MM.1S (cell line): ENCODE data around the gene KCNC4.

ENCODE experiments used
- DNase-seq: peaks from one replicate; pipeline ENCODE4 v3.0.0-alpha.2; 2015
- H2AFZ ChIP-seq: fragments of 300-600 bp; sonication (generic); 2 replicates; pipeline ENCODE4 v1.6.0; 2016; ENCODE audit warnings: antibody characterized with exemption, low read length
- H3F3A ChIP-seq: fragments of 300-600 bp; sonication (generic); 2 replicates; pipeline ENCODE4 v1.6.1; 2016; ENCODE audit warnings: mild to moderate bottlenecking, antibody characterized with exemption, low read length, moderate library complexity, mixed read lengths; ENCODE audit not compliant: insufficient read depth
- H3K27ac ChIP-seq: fragments of 300-600 bp; sonication (generic); 2 replicates; pipeline ENCODE4 v1.5.1; 2016; ENCODE audit warnings: mild to moderate bottlenecking, low read length
- H3K27me3 ChIP-seq: fragments of 300-600 bp; sonication (generic); replicated peaks from 2 replicates; pipeline ENCODE4 v1.6.0; 2016; ENCODE audit warnings: low read length; ENCODE audit not compliant: insufficient read depth
- H3K36me3 ChIP-seq: fragments of 300-600 bp; sonication (generic); replicated peaks from 2 replicates; pipeline ENCODE4 v1.6.1; 2016; ENCODE audit warnings: mild to moderate bottlenecking, low read length, mixed read lengths; ENCODE audit not compliant: insufficient read depth
- H3K4me1 ChIP-seq: fragments of 300-600 bp; sonication (generic); 2 replicates; pipeline ENCODE4 v1.6.1; 2016; ENCODE audit warnings: low read length, mixed read lengths
- H3K4me2 ChIP-seq: fragments of 300-600 bp; sonication (generic); 2 replicates; pipeline ENCODE4 v1.6.0; 2016; ENCODE audit warnings: low read depth, low read length
- H3K4me3 ChIP-seq: fragments of 300-600 bp; sonication (generic); 2 replicates; pipeline ENCODE4 v1.5.1; 2016; ENCODE audit warnings: low read length, mixed read lengths
- H3K79me2 ChIP-seq: fragments of 300-600 bp; sonication (generic); 2 replicates; pipeline ENCODE4 v1.6.1; 2016; ENCODE audit warnings: mixed run types, low read length, mixed read lengths
- H3K9ac ChIP-seq: fragments of 300-600 bp; sonication (generic); 2 replicates; pipeline ENCODE4 v1.6.1; 2016; ENCODE audit warnings: low read length, mixed read lengths
- H3K9me2 ChIP-seq: fragments of 300-600 bp; sonication (generic); replicated peaks from 2 replicates; pipeline ENCODE4 v1.6.1; 2016; ENCODE audit warnings: mild to moderate bottlenecking, low read length, mixed read lengths; ENCODE audit not compliant: insufficient read depth
- H3K9me3 ChIP-seq: fragments of 300-600 bp; sonication (generic); replicated peaks from 2 replicates; pipeline ENCODE4 v1.6.1; 2016; ENCODE audit warnings: mild to moderate bottlenecking, low read length, mixed read lengths; ENCODE audit not compliant: insufficient read depth
- H4K20me1 ChIP-seq: fragments of 300-600 bp; sonication (generic); 2 replicates; pipeline ENCODE4 v1.6.1; 2016; ENCODE audit warnings: mild to moderate bottlenecking, low read length, moderate library complexity, mixed read lengths; ENCODE audit not compliant: insufficient read depth
- EZH2 ChIP-seq: fragments of 300-600 bp; sonication (generic); optimal IDR thresholded peaks from 2 replicates; pipeline ENCODE3; 2017; ENCODE audit warnings: low read depth, mild to moderate bottlenecking, antibody characterized with exemption, low read length, mixed read lengths
- EZH2phosphoT487 ChIP-seq: fragments of 300-600 bp; sonication (generic); IDR thresholded peaks from 2 replicates; pipeline ENCODE4 v1.6.1; 2018; ENCODE audit warnings: antibody characterized with exemption, low read length
- TF ChIP-seq, protein P1 (sequence below): fragments of 300-600 bp; sonication (generic); IDR thresholded peaks from 2 replicates; pipeline ENCODE4 v1.5.1; 2016; ENCODE audit warnings: antibody characterized with exemption, low read length, mixed read lengths

Gene KCNC4

DNA sequence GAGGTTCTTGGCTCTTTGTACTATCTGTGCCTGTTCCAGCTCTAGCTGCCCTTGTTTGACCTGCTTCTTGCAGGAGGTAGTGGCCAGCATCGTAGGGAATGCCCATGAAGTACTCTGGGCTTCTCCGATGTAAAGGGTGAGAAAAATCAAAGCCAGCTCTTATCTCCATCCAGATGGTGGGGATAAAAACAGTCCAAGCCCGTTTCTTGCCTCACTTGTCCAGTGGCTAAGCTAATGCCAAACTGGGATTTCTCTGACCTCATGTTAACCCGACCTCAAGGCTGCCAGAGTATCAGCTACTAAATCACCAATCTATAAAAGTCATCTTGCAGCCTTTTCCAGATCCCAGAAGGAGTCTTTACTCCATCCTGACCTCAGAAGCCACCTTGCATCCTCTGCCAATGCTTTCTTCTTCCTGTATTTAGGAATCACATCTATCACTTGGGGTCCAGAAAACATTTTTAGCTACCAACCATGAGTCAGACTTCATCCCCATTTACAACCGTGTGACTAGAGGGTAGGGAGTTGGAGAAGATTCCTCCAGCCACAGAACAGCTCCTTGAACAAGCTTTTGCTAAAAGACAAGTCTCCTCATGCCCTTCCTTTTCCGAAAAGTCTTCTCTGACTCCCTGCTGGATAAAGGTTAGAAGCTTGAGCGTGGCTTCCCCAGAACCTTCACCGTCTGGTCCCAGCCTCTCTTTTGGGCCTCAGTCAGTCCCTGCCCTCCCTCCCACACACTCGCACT, 35.9 kb downstream of the KCNC4 start:
- no peak overlapping the region for H3K4me3 ChIP-seq
- no peak overlapping the region for H3K9ac ChIP-seq
- TF ChIP-seq EZH2, result no peak
- TF ChIP-seq, protein P1, sequence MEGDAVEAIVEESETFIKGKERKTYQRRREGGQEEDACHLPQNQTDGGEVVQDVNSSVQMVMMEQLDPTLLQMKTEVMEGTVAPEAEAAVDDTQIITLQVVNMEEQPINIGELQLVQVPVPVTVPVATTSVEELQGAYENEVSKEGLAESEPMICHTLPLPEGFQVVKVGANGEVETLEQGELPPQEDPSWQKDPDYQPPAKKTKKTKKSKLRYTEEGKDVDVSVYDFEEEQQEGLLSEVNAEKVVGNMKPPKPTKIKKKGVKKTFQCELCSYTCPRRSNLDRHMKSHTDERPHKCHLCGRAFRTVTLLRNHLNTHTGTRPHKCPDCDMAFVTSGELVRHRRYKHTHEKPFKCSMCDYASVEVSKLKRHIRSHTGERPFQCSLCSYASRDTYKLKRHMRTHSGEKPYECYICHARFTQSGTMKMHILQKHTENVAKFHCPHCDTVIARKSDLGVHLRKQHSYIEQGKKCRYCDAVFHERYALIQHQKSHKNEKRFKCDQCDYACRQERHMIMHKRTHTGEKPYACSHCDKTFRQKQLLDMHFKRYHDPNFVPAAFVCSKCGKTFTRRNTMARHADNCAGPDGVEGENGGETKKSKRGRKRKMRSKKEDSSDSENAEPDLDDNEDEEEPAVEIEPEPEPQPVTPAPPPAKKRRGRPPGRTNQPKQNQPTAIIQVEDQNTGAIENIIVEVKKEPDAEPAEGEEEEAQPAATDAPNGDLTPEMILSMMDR, result no peak
- no peak for TF ChIP-seq EZH2phosphoT487
- H2AFZ ChIP-seq, result no peak overlapping the region
- DNase-seq, result no peak
- no peaks in the 10 kb centered on the region for H3F3A ChIP-seq
- no peaks in the 10 kb centered on the region for H3K36me3 ChIP-seq
- no peaks in the 10 kb centered on the region for H3K9me2 ChIP-seq
- no peaks in the 10 kb centered on the region for H3K9me3 ChIP-seq
- no peak overlapping the region for H3K27ac ChIP-seq
- H3K4me2 ChIP-seq, result no peak overlapping the region
- H3K79me2 ChIP-seq, result no peaks in the 10 kb centered on the region
- no peaks in the 10 kb centered on the region for H4K20me1 ChIP-seq
- H3K4me1 ChIP-seq, result peaks cover 14% of the 10 kb centered on the region
- no peaks in the 10 kb centered on the region for H3K27me3 ChIP-seq

DNA sequence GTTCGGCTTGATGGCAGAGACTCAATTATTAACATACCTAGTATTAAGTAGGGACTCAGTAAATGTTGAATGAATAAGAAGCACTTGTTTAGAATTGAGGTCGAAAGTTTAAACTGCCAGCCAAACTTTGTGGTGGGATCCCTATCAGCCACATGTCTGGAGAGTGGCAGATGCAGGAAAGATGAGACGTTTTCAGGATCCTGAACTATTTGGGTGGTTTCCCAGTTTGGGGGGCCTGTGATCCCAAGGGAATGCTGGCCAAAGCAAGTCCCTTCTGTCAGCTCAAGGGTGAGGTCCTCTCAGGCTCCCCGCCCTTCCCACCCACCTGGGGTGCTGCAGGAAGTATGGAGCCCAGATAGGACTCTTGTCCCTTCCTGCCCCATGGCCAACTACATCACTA, 38.6 kb downstream of the KCNC4 start:
- H4K20me1 ChIP-seq, result no peaks in the 10 kb centered on the region
- H3F3A ChIP-seq, result no peaks in the 10 kb centered on the region
- TF ChIP-seq EZH2 (no peak), EZH2phosphoT487 (no peak)
- TF ChIP-seq, protein P1, result no peak
- H3K4me2 ChIP-seq, result no peak overlapping the region
- H3K4me1 ChIP-seq, result 0 out of 2 replicates have a peak, but pooled peaks cover 6% of the 10 kb centered on the region
- no peaks in the 10 kb centered on the region for H3K27me3 ChIP-seq
- H3K27ac ChIP-seq, result no peak overlapping the region
- H3K9me3 ChIP-seq, result no peaks in the 10 kb centered on the region
- no peaks in the 10 kb centered on the region for H3K36me3 ChIP-seq
- no peak overlapping the region for H3K4me3 ChIP-seq
- H3K9ac ChIP-seq, result no peak overlapping the region
- no peak overlapping the region for H2AFZ ChIP-seq
- no peaks in the 10 kb centered on the region for H3K79me2 ChIP-seq
- no peak for DNase-seq
- no peaks in the 10 kb centered on the region for H3K9me2 ChIP-seq

DNA sequence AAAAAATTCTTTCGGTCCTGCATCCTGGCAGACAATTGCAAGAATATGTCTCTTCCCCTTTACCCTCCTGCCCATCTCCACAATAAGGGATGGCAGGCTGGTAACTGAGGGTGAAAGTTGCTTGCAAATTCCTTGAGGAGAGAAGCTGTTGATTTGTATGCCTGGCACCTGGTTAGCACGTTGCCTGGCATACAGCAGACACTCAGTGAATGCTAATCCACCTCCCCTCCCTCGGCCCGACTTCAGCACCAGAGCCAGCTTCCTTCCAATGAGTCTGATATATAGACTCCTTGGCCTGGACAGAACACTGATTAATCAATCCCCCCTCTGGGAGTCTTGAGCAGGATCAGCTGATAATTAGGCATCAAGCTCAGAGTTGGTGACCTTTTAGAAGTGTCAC, 39.1 kb downstream of the KCNC4 start:
- TF ChIP-seq, protein P1, result no peak
- TF ChIP-seq EZH2 (no peak), EZH2phosphoT487 (no peak)
- no peaks in the 10 kb centered on the region for H3K79me2 ChIP-seq
- H3K4me1 ChIP-seq, result 0 out of 2 replicates have a peak, but pooled peaks cover 2% of the 10 kb centered on the region
- H3K9ac ChIP-seq, result no peak overlapping the region
- DNase-seq, result no peak
- no peaks in the 10 kb centered on the region for H3K36me3 ChIP-seq
- H3K27ac ChIP-seq, result no peak overlapping the region
- no peaks in the 10 kb centered on the region for H3K27me3 ChIP-seq
- H4K20me1 ChIP-seq, result no peaks in the 10 kb centered on the region
- no peak overlapping the region for H3K4me3 ChIP-seq
- H3F3A ChIP-seq, result no peaks in the 10 kb centered on the region
- no peaks in the 10 kb centered on the region for H3K9me2 ChIP-seq
- no peaks in the 10 kb centered on the region for H3K9me3 ChIP-seq
- no peak overlapping the region for H2AFZ ChIP-seq
- no peak overlapping the region for H3K4me2 ChIP-seq
